Tibial artery (tissue), 4 donors: ENCODE measurements around the gene EGFL7.
"Not testable (repeated sequence)": the region's sequence is repeated elsewhere in the genome, so short reads cannot be mapped to it uniquely, and the experiment has no call there.

Source experiments
- DNase-seq, 2 donors: peaks; one replicate each; pipeline ENCODE4 v3.0.0-alpha.2; 2019
- H3K27ac ChIP-seq, 2 donors: fragments of 200-600 bp; sonication (generic) in 1 of 2; 1 replicate in 1 of 2; 2 replicates in 1 of 2; pipeline ENCODE4 v1.5.1; 2018 to 2019; ENCODE audit warnings: mild to moderate bottlenecking in 1 of 2
- H3K27me3 ChIP-seq, 2 donors: fragments of 200-600 bp; sonication (generic) in 1 of 2; one replicate each; pipeline versions ENCODE4 v1.5.1 to v1.6.0; 2016 to 2019
- H3K36me3 ChIP-seq, 3 donors: fragments of 200-600 bp; sonication (generic) in 2 of 3; one replicate each; pipeline ENCODE4 v1.5.1; 2016 to 2019; ENCODE audit warnings: mild to moderate bottlenecking in 2 of 3
- H3K4me1 ChIP-seq, 4 donors: fragments of 200-600 bp; sonication (generic) in 2 of 4; 1 replicate in 3 of 4; 2 replicates in 1 of 4; pipeline ENCODE4 v1.5.1; 2016 to 2019
- H3K4me3 ChIP-seq, 2 donors: fragments of 200-600 bp; sonication (generic) in 1 of 2; 1 replicate in 1 of 2; 2 replicates in 1 of 2; pipeline ENCODE4 v1.5.1; 2018 to 2019; ENCODE audit warnings: mild to moderate bottlenecking in 2 of 2
- H3K9me3 ChIP-seq, 3 donors: fragments of 200-600 bp; sonication (generic) in 1 of 3; one replicate each; pipeline ENCODE4 v1.5.1; 2016 to 2019
- intact Hi-C: fragments of 100-400 bp; cut with DNase I; formaldehyde crosslinking; loops from one replicate; pipeline ENCODE4 v1.15.0; 2023; ENCODE audit warnings: low total_unique reads
- TF ChIP-seq, protein P1 (sequence below), 2 experiments: fragments of 200-600 bp in 1 of 2; fragments of 450-650 bp in 1 of 2; IDR thresholded peaks; one replicate each; pipeline ENCODE4 v1.5.1; 2017 to 2019; ENCODE audit warnings: antibody characterized with exemption in 2 of 2, mild to moderate bottlenecking in 1 of 2, moderate library complexity in 1 of 2

Gene EGFL7

GRCh38 chr9:136629879-136630661 is 32.6 kb upstream of the EGFL7 start:
- DNase-seq, result no peak
- TF ChIP-seq, protein P1, sequence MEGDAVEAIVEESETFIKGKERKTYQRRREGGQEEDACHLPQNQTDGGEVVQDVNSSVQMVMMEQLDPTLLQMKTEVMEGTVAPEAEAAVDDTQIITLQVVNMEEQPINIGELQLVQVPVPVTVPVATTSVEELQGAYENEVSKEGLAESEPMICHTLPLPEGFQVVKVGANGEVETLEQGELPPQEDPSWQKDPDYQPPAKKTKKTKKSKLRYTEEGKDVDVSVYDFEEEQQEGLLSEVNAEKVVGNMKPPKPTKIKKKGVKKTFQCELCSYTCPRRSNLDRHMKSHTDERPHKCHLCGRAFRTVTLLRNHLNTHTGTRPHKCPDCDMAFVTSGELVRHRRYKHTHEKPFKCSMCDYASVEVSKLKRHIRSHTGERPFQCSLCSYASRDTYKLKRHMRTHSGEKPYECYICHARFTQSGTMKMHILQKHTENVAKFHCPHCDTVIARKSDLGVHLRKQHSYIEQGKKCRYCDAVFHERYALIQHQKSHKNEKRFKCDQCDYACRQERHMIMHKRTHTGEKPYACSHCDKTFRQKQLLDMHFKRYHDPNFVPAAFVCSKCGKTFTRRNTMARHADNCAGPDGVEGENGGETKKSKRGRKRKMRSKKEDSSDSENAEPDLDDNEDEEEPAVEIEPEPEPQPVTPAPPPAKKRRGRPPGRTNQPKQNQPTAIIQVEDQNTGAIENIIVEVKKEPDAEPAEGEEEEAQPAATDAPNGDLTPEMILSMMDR (IDR thresholded peaks at IDR 0.05), result peak; percentile 34 to 38
- Histone ChIP-seq H3K4me1 (peaks cover 0 to 35% (median 26%) of the 10 kb centered on the region in 4 donors), H3K27me3 (peaks cover 0 to 12% of the 10 kb centered on the region in 2 donors), H3K27ac (no peak overlapping the region), H3K9me3 (no peaks in the 10 kb centered on the region), H3K36me3 (no peaks in the 10 kb centered on the region), H3K4me3 (no peak overlapping the region)
- intact Hi-C loops, result loop anchor here (2.0 to 10.0 kb wide), 2 partner anchors 55 to 141 kb away; no protein-coding TSS in a partner anchor

DNA sequence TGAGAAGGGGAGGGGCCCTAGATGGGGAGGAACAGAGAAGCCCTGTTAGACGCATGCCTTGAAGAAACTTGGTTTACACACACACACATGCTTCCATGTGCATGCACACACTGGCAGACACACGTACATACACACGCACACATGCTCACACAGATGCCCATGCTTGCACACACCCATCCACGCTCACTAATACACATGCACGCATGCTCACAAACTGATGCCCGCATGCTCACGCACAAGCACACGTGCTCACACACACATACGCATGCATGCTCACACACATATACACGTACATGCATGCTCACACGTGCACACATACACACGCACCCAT is 32.1 kb upstream of the EGFL7 start:
- no peaks in the 10 kb centered on the region for H3K9me3 ChIP-seq
- TF ChIP-seq, protein P1 (IDR thresholded peaks at IDR 0.05), result no peak
- H3K4me3 ChIP-seq, result no peak overlapping the region
- intact Hi-C loops, result loop anchor here (2.0 kb wide), 1 partner anchor 142 kb away; no protein-coding TSS in a partner anchor
- H3K4me1 ChIP-seq, result peaks cover 0 to 30% (median 21%) of the 10 kb centered on the region in 4 donors
- no peak overlapping the region for H3K27ac ChIP-seq
- DNase-seq, result no peak
- peaks cover 0 to 14% of the 10 kb centered on the region in 2 donors for H3K27me3 ChIP-seq
- no peaks in the 10 kb centered on the region for H3K36me3 ChIP-seq

DNA sequence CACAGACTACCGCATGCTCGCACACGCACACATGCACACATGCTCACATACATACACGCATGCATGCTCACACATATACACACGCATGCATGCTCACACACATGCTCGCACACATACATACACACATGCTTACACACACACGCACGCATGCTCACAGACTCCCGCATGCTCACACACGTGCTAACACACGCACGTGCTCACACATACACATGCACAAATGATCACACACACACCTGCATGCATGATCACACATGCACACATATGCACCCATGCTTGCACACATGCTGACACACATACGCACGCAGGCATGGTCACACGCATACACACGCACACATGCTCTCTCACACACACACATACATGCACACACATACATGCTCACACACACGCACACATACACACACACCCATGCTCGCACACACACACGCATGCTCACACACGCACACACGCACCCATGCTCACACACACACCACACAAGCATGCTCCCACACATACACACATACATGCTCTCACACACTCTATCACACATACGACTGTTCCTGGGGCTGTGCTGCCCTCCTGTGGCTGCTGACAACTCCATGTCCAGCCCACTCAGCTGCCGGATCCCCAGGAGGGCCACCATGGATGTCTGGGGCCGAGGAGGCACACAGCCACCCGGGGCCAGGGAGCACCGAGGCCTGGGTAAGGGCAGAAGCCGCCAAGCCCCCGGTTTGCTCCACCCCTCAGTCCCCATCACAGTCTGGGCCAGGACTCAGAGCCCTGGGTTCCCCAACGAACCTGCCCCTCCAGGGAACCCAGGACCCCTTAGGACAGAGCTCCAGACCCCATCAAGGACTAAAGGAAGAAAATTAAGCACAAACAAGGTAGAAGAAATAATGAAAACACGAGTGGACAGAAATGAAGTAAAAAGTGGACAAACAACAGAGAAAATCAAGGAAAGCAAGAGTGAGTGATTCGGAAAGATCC is 31.4 kb upstream of the EGFL7 start:
- peaks cover 0 to 23% (median 14%) of the 10 kb centered on the region in 4 donors for H3K4me1 ChIP-seq
- intact Hi-C loops, result loop anchor here (2.0 kb wide), 1 partner anchor 143 kb away; no protein-coding TSS in a partner anchor
- peaks cover 0 to 17% of the 10 kb centered on the region in 2 donors for H3K27me3 ChIP-seq
- H3K27ac ChIP-seq, result no peak overlapping the region
- no peak overlapping the region for H3K4me3 ChIP-seq
- H3K9me3 ChIP-seq, result no peaks in the 10 kb centered on the region
- no peaks in the 10 kb centered on the region for H3K36me3 ChIP-seq
- TF ChIP-seq, protein P1 (IDR thresholded peaks at IDR 0.05), result peak; percentile 84 to 94
- peak; percentile 76 to 85 for DNase-seq

GRCh38 chr9:136632072-136632471 is 30.6 kb upstream of the EGFL7 start:
- H3K4me3 ChIP-seq, H3K36me3 ChIP-seq, H3K27ac ChIP-seq, H3K9me3 ChIP-seq, DNase-seq, intact Hi-C loops: not testable (repeated sequence)
- H3K4me1 ChIP-seq, result peaks cover 0 to 15% (median 6%) of the 10 kb centered on the region in 4 donors
- H3K27me3 ChIP-seq, result peaks cover 0 to 17% of the 10 kb centered on the region in 2 donors

- H3K4me3 ChIP-seq, H3K36me3 ChIP-seq, DNase-seq, H3K4me1 ChIP-seq, H3K9me3 ChIP-seq, H3K27ac ChIP-seq, intact Hi-C loops: not testable (repeated sequence)
- H3K27me3 ChIP-seq, result peaks cover 0 to 17% of the 10 kb centered on the region in 2 donors
Observed at GRCh38 chr9:136632491-136633106, 30.1 kb upstream of the EGFL7 start.

DNA sequence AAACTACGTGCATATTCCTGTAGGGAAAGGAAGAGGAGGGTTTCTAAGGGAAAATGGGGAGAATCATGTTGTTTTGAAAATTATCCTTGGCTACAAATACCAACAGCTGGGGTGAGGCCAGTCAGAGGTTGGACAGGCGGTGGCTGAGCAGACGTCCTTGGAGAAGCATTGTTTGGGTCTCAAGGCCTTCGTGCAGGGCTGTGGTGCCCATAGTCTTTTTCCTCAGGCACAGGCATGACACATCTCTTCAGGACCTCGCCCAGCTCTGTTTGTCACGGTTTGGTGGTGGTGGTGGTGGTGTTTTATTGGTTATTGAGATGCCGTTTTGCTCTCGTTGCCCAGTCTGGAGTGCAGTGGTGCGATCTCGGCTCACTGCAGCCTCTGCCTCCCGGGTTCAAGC is 27.8 kb upstream of the EGFL7 start:
- DNase-seq, result no peak
- Histone ChIP-seq H3K4me3 (no peak overlapping the region), H3K27me3 (peaks cover 0 to 17% of the 10 kb centered on the region in 2 donors), H3K36me3 (no peaks in the 10 kb centered on the region), H3K9me3 (no peaks in the 10 kb centered on the region), H3K27ac (no peak overlapping the region), H3K4me1 (peaks cover 0 to 6% (median 4%) of the 10 kb centered on the region in 4 donors)
- intact Hi-C loops, result no loop called here
- TF ChIP-seq, protein P1 (IDR thresholded peaks at IDR 0.05), result no peak
